Neural cell (in vitro differentiated cells): ENCODE data around the gene FHIT. TPM values are rescaled to one million over a fixed set of nuclear protein-coding genes. Genes with fewer than 3 reads are reported as not detected.

Experiments
- H2AFZ ChIP-seq: fragments of 200-600, 300-800 bp; sonication (generic), shearing (Covaris generic); 2 replicates; pipeline ENCODE4 v1.6.0; 2014; ENCODE audit warnings: low read depth, mild to moderate bottlenecking, antibody characterized with exemption, low read length, moderate library complexity
- H3F3A ChIP-seq: fragments of 200-600 bp; shearing (Covaris generic); 2 replicates; pipeline ENCODE4 v1.6.1; 2016; ENCODE audit warnings: mild to moderate bottlenecking, moderate library complexity, mixed read lengths, antibody characterized with exemption, low read length; ENCODE audit not compliant: insufficient read depth, poor library complexity, severe bottlenecking
- H3K27ac ChIP-seq: fragments of 200-600, 300-800 bp; sonication (generic), shearing (Covaris generic); 2 replicates; pipeline ENCODE4 v1.5.1; 2014; ENCODE audit warnings: mild to moderate bottlenecking, low read length, moderate library complexity
- H3K27me3 ChIP-seq: fragments of 300-800, 200-600 bp; sonication (generic), shearing (Covaris generic); 2 replicates; pipeline ENCODE4 v1.6.0; 2014; ENCODE audit warnings: mild to moderate bottlenecking, low read depth, low read length, moderate library complexity; ENCODE audit not compliant: insufficient read depth
- H3K36me3 ChIP-seq: fragments of 300-800, 200-600 bp; sonication (generic), shearing (Covaris generic); 2 replicates; pipeline ENCODE4 v1.5.1; 2014; ENCODE audit warnings: mild to moderate bottlenecking, antibody characterized with exemption, low read length, moderate library complexity; ENCODE audit not compliant: insufficient read depth
- H3K4me2 ChIP-seq: fragments of 300-800, 200-600 bp; sonication (generic), shearing (Covaris generic); 2 replicates; pipeline ENCODE4 v1.6.0; 2014; ENCODE audit warnings: mild to moderate bottlenecking, low read length
- H3K4me3 ChIP-seq: fragments of 300-800, 200-600 bp; sonication (generic), shearing (Covaris generic); 2 replicates; pipeline ENCODE4 v1.5.1; 2014; ENCODE audit warnings: mild to moderate bottlenecking, low read length, moderate library complexity
- H3K79me2 ChIP-seq: fragments of 200-600 bp; shearing (Covaris generic); replicated peaks from 2 replicates; pipeline ENCODE4 v1.6.0; 2014; ENCODE audit warnings: mild to moderate bottlenecking, low read length, moderate library complexity; ENCODE audit not compliant: insufficient read depth
- H3K9ac ChIP-seq: fragments of 300-800, 200-600 bp; sonication (generic), shearing (Covaris generic); 2 replicates; pipeline ENCODE4 v1.6.1; 2016; ENCODE audit warnings: mild to moderate bottlenecking, low read length, mixed read lengths
- H3K9me2 ChIP-seq: fragments of 200-600 bp; shearing (Covaris generic); 2 replicates; pipeline ENCODE4 v1.6.1; 2016; ENCODE audit warnings: mild to moderate bottlenecking, low read length, mixed read lengths; ENCODE audit not compliant: insufficient read depth
- H3K9me3 ChIP-seq: fragments of 200-600, 300-800 bp; sonication (generic), shearing (Covaris generic); 2 replicates; pipeline ENCODE4 v1.6.1; 2016; ENCODE audit warnings: mild to moderate bottlenecking, mixed run types, low read length, moderate library complexity, mixed read lengths
- H4K20me1 ChIP-seq: fragments of 200-600 bp; shearing (Covaris generic); 2 replicates; pipeline ENCODE4 v1.6.1; 2016; ENCODE audit warnings: mild to moderate bottlenecking, mixed run types; ENCODE audit not compliant: insufficient read depth
- CTCF ChIP-seq: fragments of 450-650 bp; IDR thresholded peaks from 2 replicates; pipeline ENCODE4 v1.5.1; 2014; ENCODE audit warnings: antibody characterized with exemption, mild to moderate bottlenecking, moderate library complexity; ENCODE audit not compliant: poor library complexity, severe bottlenecking
- EP300 ChIP-seq: fragments of 450-650 bp; conservative IDR thresholded peaks from 2 replicates; pipeline ENCODE4 v1.6.1; 2014; ENCODE audit warnings: antibody characterized with exemption, mild to moderate bottlenecking, moderate library complexity; ENCODE audit not compliant: poor library complexity, severe bottlenecking
- EZH2 ChIP-seq: fragments of 200-600, 300-800 bp; shearing (Covaris generic), sonication (generic); IDR thresholded peaks from 2 replicates; pipeline ENCODE4 v1.6.1; 2014; ENCODE audit warnings: antibody characterized with exemption, low read length, borderline replicate concordance, mild to moderate bottlenecking; ENCODE audit not compliant: insufficient read depth, poor library complexity, severe bottlenecking
- MXI1 ChIP-seq: fragments of 450-650 bp; conservative IDR thresholded peaks from 2 replicates; pipeline ENCODE4 v1.6.1; 2014; ENCODE audit warnings: antibody characterized with exemption, mild to moderate bottlenecking; ENCODE audit not compliant: poor library complexity, severe bottlenecking
- POLR2AphosphoS5 ChIP-seq: IDR thresholded peaks from 2 replicates; pipeline ENCODE4 v1.6.1; 2012
- RAD21 ChIP-seq: fragments of 450-650 bp; conservative IDR thresholded peaks from 2 replicates; pipeline ENCODE4 v1.6.1; 2014; ENCODE audit warnings: antibody characterized with exemption, mild to moderate bottlenecking, moderate library complexity
- REST ChIP-seq: IDR thresholded peaks from 2 replicates; pipeline ENCODE4 v1.6.1; 2012; ENCODE audit warnings: borderline replicate concordance
- SMC3 ChIP-seq: fragments of 450-650 bp; conservative IDR thresholded peaks from 2 replicates; pipeline ENCODE4 v1.6.1; 2014; ENCODE audit warnings: antibody characterized with exemption, mild to moderate bottlenecking, moderate library complexity; ENCODE audit not compliant: poor library complexity
- TAF1 ChIP-seq: IDR thresholded peaks from 2 replicates; pipeline ENCODE4 v1.6.1; 2012; ENCODE audit warnings: low read depth
- polyA plus RNA-seq: library from polyadenylated mRNA; depleted of rRNA; stranded (reverse); fragments of >200 nt; gene quantifications from 2 replicates; pipeline ENCODE4 v1.2.3, GENCODE V29; 2014

FHIT gene
- polyA plus RNA-seq, 1 donor from 2014 or later = not detected

DNA sequence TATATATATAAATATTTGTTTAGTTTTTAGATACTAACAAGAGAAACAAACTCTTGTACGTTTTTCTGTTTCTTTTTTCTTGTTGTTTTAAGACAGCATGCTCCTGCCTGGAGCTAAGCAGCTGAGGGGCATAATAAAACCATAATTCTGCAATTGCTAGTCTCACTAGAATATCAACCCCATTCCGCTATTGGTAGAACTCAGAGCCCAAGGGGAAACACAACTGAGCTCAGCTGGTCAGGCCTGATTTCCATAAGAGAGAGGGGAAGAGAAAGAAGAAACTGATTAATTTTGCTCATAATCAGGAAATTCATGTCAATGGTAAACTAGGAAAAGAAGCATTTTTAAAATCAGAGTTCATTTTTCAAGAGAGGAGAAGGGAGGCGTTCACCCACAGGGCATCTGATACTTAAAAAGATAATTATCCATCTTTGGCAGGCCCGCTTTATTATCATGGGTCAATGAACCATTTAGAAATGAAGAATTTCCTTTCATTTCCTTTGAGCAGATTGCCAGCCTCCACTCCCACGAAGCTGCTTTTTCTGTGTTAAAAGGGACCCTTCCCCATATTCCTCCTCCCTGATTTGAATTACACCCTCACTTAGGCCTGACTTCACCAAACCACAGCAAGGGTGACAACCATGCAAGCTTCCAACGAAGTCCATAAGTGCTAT is 1236.1 kb downstream of the FHIT start:
- H3K4me3 ChIP-seq = no peak overlapping the region
- H3K36me3 ChIP-seq = no peaks in the 10 kb centered on the region
- no peak for TF ChIP-seq SMC3
- no peak for TF ChIP-seq EP300
- TF ChIP-seq TAF1 = no peak
- TF ChIP-seq EZH2 = no peak
- no peak for TF ChIP-seq REST
- TF ChIP-seq CTCF = no peak
- TF ChIP-seq POLR2AphosphoS5 = no peak
- no peak for TF ChIP-seq MXI1
- TF ChIP-seq RAD21 = no peak
- no peaks in the 10 kb centered on the region for H4K20me1 ChIP-seq
- no peak overlapping the region for H3K4me2 ChIP-seq
- no peaks in the 10 kb centered on the region for H3K9me3 ChIP-seq
- no peaks in the 10 kb centered on the region for H3F3A ChIP-seq
- H3K79me2 ChIP-seq = no peaks in the 10 kb centered on the region
- H2AFZ ChIP-seq = no peak overlapping the region
- H3K9me2 ChIP-seq = no peaks in the 10 kb centered on the region
- no peak overlapping the region for H3K9ac ChIP-seq
- no peak overlapping the region for H3K27ac ChIP-seq
- no peaks in the 10 kb centered on the region for H3K27me3 ChIP-seq

DNA sequence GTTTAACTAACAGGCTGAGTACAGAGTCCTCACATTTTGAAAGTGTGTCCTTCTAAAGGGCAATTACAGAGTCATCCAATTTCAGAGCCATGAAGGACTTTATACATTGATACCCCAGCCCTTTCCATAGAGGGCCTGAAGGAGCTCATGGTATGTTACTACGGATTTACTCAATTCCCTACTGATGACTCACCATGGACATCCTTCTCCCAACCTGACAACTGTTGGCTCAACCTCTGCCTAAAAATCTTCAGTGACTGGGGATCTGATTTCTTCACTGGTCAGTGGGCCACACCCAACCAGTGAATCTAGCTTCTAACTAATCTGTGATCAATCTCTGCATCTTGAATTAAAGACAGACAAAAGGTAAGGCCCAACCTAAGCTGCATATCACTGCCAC is 1238.0 kb downstream of the FHIT start:
- H3F3A ChIP-seq = no peaks in the 10 kb centered on the region
- no peak overlapping the region for H3K27ac ChIP-seq
- H3K36me3 ChIP-seq = no peaks in the 10 kb centered on the region
- H3K9me3 ChIP-seq = no peaks in the 10 kb centered on the region
- H3K79me2 ChIP-seq = no peaks in the 10 kb centered on the region
- no peak overlapping the region for H2AFZ ChIP-seq
- H3K27me3 ChIP-seq = no peaks in the 10 kb centered on the region
- no peaks in the 10 kb centered on the region for H4K20me1 ChIP-seq
- no peak for TF ChIP-seq TAF1
- no peak for TF ChIP-seq CTCF
- TF ChIP-seq EP300 = no peak
- TF ChIP-seq RAD21 = no peak
- TF ChIP-seq MXI1 = no peak
- TF ChIP-seq SMC3 = no peak
- no peak for TF ChIP-seq POLR2AphosphoS5
- no peak for TF ChIP-seq REST
- TF ChIP-seq EZH2 = no peak
- no peak overlapping the region for H3K4me3 ChIP-seq
- no peaks in the 10 kb centered on the region for H3K9me2 ChIP-seq
- H3K4me2 ChIP-seq = no peak overlapping the region
- H3K9ac ChIP-seq = no peak overlapping the region
